Activated gamma-delta T cell treated with anti-CD3 and anti-CD28 coated beads, Interleukin-2, amount 50 U/mL, for 16 hours (primary cell): ENCODE measurements around the gene THBS1.

Source experiments
- DNase-seq: peaks from one replicate; pipeline ENCODE4 v3.0.0-alpha.2; 2020; ENCODE audit warnings: low read depth

The THBS1 gene

DNA sequence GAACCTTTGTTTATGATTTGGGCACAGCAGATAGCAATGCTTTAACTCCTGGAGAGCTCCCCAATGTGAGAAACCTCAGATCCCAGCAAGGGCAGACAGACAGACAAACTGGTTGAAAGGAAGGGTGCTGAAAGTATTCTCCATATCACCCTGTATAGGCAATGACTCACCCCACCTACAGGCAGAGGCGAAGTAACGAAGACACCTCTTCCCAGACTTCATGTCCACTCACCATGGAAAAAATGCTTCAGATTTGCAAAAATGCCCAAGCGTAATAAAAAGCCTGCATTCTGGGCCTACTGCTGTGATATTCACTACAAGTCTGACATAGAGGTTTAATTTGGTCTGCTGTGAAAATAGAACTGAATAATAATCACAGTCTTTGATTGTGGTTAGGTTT is 50.5 kb downstream of the THBS1 start:
- DNase-seq = no peak

DNA sequence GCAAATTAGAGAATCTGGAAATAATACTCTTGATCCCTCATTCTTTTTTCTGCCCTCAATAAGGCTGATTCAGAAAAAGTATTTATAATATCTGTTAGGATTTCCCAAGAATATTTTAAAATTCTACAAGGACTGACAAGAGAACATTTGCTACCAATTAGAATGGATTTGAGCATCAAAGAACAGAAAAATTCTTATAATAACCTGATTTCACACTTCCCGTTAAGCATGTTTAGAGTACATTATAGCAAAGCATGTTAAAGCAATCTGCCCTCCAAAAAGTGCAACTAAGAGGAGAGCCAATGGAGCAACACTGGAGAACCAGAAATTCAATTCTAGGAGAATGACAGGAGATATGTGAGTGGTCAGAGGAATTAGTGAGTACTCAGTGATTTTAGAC is 57.2 kb downstream of the THBS1 start:
- DNase-seq = no peak

DNA sequence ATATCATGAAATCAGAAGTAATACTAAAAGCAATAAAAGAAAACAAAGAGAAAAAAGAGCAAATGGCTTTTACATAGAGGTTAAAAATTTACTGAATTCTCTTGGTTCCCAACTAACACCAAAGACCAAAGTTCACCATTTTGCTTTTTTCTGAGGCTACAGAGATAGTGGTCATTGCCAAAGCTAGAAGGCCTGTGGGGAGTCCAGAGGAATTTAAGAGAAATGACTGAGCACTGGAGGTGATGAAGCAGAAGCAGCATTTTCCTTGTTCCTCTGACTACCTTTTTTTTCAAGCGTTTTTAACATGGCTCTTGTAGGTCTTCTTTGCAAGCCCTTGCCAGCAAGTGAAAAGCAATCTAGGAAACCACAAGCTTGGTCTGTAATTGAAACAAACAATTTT is 58.2 kb downstream of the THBS1 start:
- no peak for DNase-seq

DNA sequence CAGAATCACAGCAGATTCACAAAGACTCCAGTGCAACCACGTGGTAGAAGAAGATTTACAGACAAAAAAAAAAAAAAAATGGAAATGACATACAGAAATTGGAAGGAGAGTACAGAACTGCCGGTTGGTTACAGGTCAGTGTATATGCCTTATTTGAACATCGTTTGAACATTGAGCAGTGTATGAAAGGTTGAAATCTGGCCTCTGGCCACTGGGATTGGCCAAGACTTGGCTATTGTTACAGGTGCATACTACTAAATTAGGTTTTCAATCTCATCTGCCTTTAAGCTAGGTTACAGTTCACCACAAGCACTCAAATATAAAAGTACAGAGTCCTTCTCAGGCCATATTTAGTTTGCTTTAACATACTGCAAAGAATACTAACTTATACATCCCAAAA is 59.8 kb downstream of the THBS1 start:
- no peak for DNase-seq

DNA sequence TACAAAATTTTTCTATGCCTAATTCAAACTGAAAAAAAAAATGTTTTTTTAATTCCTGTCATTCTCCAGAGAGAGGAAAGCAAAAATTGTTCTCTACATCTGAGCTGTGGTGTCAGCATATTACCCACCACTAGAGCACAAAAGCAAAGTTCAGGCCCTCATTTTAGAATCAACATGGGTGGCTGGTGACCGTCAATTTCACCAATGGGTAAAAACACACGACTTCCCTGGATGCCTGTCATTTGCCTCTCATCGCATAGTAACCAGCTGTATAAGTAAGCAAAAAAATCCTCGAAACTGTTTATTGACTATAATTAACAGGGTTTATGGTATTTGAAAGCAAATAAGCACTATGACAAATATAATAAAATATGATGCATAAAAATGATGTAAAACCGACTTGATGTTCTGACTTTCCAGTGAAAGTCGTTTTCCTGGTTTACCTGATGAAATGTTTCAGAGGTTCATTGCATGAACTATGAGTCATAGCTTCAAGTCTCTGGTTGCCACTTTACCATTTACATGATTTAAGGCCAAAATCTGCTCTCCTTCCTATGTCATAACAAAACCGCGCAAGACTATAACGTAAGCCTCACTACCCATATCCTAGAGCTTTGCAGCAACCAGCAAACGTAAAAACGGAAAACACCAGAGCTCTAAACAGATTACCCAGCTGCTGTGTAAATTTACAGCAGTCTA is 60.5 kb downstream of the THBS1 start:
- no peak for DNase-seq

DNA sequence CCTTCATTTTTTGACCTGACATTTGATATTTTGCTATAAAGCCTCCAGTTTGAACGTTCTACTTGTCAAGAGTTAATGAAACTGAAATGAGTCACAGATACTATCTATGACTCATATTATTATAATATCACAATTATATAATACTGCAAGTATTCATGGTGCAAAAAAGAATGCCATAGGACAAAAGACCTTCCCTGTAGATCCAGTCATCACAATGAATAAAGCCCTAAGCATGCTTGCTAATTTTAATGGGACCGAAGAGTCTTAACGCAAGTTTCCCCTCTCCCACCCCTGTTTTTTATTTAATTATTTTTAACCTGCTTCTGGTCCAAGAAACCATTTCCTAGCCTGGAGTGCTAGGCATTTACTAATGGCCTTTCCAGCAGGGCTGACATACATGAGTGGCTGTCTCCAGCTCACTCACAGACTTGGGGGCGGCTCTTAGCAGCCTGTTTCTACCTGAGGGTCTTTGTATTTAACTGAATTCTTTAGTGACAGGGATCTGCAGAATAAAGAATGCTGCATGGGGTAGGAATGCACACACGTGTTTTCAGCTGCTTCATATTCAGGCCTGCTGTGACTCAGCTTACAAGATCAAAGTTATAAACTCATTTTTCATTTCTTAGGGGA is 61.2 kb downstream of the THBS1 start:
- no peak for DNase-seq

DNA sequence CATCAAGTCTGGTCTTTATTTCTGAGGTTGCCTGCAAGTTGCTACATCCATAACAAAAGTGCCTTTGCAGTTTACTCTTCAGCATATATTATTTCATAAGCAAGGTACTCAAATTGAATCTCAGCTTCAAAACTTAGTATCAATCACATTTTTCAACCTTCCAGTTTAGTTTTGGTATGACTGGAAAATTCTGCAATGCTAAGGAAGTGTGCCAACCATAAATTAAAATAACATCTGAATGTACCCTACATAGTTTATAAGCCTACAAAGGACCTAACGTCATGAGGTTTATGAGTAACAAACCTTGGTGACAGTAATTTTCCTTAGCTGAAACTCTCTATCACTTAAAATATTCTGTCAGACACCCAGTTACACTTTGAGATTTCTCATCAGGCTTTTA is 62.8 kb downstream of the THBS1 start:
- no peak for DNase-seq

DNA sequence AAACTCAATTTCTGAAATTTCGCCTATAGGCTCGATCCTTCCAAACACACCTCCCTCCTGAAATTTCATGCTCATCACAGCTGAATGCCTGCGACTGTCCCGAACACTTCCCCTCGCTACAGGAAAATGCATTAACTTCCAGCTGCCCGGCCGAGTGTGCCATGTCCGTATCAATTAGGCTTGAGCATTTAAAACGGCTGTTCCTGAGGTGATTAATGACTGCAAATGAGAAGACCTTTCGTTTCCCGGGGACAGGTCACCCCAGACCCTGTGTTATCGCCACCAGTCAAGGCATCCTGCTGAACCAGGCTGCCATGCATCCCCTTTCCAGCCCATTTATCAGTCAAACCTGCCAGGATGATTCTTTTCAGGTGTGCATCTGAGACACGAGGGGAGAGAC is 63.3 kb downstream of the THBS1 start:
- DNase-seq = no peak

DNA sequence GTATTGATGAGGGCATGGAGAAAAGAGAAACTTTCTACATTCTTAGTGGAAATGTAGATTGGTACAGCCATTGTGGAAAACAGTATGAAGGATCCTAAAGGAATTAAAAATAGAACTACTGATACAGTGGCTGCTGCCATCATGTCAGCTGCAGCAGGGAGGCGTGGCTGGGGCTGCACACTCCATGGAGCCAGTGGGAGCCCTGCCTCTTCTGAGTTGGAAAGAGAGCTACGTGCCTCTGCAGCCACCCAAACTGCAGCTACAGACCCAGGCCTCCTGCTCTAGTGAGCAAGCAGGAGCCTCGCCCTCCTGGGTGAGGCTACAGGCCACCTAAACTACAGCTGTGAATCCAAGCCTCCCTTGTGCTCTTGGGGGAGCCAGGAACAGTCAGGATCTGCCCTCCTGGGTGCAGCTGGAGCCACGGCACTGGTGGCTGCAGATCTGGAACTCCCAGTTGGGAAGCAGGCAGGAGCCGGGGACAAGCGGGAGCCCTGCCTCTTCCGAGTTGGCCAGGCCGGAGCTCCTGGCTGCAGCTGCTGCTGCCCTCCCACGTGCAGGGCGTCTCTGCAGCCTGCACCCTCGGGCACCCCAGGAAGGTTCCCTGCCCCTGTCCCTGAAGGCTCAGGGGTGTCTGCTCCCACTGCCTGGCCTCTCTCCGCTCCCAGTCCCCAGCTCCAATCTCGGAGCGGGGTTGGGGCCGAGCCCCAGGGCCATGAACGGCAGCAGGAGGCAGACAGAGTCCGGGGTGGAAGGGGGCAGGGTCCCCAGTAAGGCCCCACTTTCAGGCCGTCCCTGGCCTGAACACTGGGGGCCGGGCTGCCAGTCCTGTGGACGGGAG is 64.5 kb downstream of the THBS1 start:
- DNase-seq = no peak

DNA sequence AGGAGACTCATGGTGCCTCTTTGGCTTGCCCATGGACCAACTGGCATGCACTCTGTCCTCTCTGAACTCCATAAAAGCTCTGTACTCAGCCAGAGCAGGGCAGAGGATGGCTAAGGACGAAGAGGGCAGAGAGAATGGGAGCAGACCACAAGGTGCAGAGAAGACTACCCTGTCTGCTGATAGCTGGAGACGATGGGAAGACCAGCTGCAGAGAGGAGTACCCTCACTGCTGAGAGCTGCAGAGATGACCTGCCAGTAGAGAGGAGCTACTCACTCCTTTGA is 65.0 kb downstream of the THBS1 start:
- no peak for DNase-seq

DNA sequence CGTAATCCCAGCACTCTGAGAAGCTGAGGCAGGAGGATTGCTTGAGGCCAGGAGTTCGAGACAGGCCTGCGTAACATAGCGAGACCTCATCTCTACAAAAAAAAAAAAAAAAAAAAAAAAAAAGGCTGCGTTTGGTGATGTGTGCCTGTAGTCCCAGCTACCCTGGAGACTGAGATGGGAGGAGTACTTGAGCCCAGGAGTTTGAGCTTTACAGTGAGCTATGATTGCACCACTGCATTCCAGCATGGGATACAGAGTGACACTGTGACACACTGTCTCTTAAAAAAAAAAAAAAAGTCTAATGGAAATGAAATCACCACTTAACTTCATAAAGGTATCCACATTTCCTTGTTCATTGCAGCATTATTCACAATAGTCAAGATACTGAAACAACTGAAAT is 65.5 kb downstream of the THBS1 start:
- DNase-seq = no peak
